Activated effector memory CD4-positive, alpha-beta T cell treated with Interleukin-2 at 50 U/mL for 16 hours (primary cell): ENCODE data around the gene CLIC1.

Source experiments
- DNase-seq: peaks from one replicate; pipeline ENCODE4 v3.0.0-alpha.2; 2020

CLIC1 gene

GRCh38 chr6:31737991-31738979 lies 2.0 kb upstream of the CLIC1 start:
- peak; percentile 49 for DNase-seq

DNA sequence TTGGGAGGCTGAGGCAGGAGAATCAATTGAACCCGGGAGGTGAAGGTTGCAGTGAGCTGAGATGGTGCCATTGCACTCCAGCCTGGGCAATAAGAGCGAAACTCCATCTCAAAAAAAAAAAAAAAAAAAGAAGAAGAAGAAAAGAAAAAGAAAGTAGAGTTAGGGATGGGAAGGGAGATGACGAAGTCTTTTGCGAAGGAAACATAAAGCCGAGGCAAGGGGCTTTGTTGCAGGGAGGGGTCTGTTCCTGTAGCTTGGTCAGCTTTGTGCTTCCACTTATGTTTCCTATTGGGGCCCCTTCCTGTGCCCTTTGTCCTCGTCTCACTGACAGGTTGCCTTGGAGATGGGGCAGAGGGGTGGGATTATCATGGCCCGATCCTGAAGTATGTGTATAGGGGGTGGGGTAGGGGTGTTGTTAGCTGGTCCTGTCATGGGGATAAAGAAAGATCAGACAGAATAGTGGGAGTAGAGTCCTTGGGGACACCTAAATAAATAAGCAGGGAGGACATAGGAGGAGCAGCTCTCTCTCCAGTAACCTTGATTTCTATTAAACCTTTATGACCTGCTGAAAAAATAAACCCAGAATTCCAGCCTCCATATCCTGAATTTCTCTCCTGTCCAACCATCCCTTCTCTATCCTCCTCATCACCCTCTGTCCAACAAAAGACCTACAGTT lies 1.1 kb upstream of the CLIC1 start:
- no peak for DNase-seq

- DNase-seq, result no peak
Observed at GRCh38 chr6:31736768-31737314, 511 bp upstream of the CLIC1 start.

DNA sequence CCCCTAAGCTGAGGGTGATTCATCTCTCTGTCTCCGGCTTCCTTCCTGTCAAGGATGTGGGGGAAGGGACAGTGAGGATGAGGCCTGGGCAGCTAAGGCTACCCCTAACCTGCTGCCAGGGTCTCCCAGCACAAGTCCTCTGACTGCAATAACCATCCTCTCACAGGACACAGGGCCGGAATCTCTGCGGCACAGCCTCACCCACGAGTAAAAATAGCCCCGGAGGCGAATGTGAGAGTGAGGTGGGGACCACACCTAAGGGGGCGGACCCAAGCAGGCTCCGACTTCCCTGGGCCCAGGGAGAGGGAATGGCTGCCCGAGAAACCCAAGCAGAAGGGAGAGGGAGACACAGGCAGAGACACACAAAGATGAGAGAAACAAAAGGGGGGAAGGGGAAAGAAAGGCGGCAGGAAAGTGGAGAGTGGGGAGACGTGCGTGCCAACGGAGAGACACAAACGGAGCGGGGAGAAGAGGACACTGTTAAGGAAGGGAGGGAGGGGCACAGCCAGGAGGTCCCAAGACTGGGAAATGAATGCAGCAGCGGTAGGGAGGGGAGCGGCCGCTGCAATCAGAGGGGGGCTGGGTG lies 1.4 kb downstream of the CLIC1 start:
- peak; percentile 48 for DNase-seq

GRCh38 chr6:31734247-31734820 lies 2.0 kb downstream of the CLIC1 start:
- DNase-seq, result no peak

- DNase-seq, result no peak
Observed at GRCh38 chr6:31733734-31734133, 2.6 kb downstream of the CLIC1 start.

DNA sequence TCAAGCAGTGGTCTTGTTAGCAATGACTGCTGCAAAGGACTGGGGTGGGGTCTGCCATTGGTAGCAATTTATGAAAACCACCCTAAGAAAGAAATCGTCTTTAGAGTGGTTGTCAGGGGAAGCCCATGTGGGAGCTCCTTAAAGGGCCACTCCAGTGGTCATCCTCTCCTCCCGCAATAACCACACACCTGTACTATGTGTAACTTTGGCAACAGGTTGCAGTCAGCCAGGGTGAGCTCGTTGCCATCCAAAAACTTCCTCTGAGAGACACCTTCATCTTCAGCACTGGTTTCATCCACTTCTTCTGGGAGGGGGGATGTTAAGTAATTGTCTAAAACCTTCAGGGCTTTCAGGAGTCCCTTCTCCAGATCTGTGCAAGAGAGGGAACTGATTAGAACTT lies 4.3 kb downstream of the CLIC1 start:
- DNase-seq, result no peak

DNA sequence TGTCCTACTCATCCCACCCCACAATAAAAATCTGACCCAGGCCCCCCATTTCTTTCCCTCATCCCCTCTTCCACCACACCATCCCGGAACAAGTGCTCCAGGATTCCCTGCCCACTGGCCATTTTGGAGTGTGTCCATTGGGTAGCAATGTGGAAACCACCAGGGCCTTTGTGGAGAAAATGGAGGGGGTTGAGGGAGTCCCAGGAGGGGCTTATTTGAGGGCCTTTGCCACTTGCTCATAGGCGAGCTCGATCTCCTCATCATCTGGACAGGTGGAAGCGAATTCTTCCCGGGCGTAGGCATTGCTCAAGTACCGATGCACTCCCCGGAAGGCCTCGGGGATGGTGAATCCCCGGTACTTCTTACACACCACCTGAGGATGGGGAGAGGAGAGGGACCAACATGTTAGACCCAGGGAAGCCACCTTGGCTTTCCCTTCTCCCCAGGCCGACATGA lies 5.7 kb downstream of the CLIC1 start:
- DNase-seq, result no peak

DNA sequence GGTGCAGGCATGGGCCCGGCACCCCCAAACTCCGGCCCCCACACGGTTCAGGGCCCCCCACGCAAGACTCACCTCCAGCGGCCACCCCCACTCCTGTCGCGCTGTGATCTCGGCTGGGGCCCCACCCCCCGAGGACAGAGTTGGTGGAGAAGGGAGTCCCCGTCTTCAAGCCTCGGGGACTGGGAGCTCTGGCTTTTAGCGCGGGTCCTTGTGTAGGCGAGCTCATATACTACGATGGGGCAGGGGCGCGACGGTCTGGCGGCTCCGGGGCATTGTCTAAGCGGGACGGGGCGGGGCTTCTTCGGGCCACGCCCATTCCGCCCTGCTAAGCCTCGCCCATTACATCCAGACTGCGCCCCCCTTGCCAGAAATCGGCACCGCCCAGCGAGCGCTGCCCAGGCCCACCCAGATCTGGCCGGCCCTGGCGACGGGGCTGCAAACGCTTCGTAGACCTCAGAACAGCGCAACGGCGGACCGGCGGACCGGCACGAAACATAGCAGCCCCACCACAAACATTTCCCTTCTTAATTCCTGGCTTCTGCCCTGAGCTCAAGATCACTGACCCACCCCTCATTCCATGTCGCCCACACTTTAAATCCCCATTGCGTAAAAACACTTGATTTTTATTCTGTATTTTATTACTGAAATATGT lies 6.2 kb downstream of the CLIC1 start:
- peak; percentile 39 for DNase-seq

GRCh38 chr6:31729515-31729978 lies 6.8 kb downstream of the CLIC1 start:
- DNase-seq, result peak; percentile 68

GRCh38 chr6:31728767-31729514 lies 7.4 kb downstream of the CLIC1 start, which contains the start of gene DDAH2:
DDAH2 (minus strand) TSS chr6:31729299; CDS start chr6:31729161, 138 bp downstream.
- DNase-seq, result no peak

GRCh38 chr6:31727717-31728671 lies 8.3 kb downstream of the CLIC1 start:
- DNase-seq, result no peak

GRCh38 chr6:31727034-31727716 lies 9.2 kb downstream of the CLIC1 start:
- no peak for DNase-seq

DNA sequence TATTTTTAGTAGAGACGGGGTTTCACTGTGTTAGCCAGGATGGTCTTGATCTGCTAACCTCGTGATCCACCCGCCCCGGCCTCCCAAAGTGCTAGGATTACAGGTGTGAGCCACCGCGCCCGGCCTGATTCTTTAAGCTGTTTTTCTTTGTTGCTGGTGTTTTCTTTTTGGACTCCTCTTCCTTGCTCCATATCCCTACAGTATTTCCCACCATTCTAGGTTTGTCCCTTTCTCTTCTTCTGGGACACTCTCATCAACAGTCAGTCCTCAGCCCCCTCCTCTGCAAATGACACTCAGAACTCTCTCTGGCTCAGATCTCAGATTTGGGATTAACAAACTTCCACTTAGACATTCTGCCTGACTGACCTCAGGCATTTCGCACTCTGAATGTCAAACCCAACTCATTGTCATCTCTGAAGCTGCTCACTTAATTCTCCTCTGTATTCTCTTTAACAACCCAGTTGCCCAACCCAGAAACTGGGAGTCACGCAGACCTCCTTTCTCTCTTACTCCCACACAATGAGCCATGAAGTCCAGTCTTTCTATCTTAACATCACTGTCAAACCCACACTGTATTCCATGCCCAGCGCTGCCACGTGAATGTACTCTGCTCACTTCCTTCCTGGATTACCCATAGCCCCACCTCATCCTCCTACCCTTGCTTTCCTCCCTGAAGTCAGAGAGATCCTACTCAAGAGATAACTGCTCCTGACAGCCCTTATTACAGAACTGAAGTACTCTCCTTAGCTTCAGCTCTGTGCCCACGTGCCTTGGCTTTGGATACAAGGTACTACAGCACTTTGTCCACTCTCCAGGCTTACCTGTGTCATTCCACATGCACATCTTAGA lies 10.6 kb downstream of the CLIC1 start:
- DNase-seq, result no peak

- no peak for DNase-seq
Observed at GRCh38 chr6:31723980-31724691, 12.2 kb downstream of the CLIC1 start.

- DNase-seq, result no peak
Observed at GRCh38 chr6:31723245-31723979, 12.9 kb downstream of the CLIC1 start, which contains the start of gene MPIG6B. MPIG6B (plus strand) TSS chr6:31723373; CDS start chr6:31723384, 11 bp downstream.

DNA sequence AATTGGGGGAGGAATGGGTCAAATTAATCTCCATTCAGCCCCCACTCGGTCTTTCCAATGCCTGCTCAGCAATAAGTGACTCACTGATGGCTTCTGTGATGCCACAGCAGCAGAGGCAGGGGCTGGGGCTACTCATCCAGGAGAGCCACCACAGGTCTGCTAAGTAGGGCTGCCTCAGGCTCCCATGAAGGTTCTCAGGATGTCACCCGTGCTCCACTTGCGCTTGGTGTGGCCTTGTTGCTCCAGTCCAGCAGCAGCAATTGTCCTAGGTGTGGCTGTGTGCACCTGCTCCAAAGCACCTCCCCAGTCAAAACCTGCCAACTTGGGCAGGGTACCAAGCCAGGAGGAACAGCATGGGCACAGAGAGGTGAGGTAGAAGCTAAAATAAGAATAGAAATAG lies 14.2 kb downstream of the CLIC1 start:
- no peak for DNase-seq
